ENCODE measurements around the gene FGG.

Gene FGG

DNA sequence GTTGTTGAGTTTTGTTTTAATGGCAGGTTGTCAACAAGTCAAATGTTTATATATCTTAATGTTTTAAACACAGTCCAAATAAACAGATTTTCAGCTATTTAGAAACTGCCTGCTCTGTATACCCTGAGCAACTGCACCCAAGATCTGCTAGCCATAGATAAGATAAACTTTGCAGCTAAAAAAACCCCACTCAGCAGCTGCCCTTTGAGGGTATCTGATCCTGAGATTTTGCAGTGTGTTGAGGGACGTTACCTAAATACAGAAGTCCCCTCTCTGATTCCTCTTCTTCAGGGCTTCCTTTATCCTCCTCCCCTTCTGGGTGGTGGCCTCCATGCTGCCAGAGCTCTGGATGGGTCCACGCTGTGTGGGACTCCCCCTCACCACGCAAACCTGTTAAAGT lies 11.0 kb upstream of the FGG start:
- ATAC-seq (replicated peaks; ENCODE audit: extremely low read depth, poor library complexity, severe bottlenecking) = no peak
- Mint-ChIP-seq H3K27ac (ENCODE audit: low read depth) (no peak overlapping the region), H3K36me3 (ENCODE audit: insufficient read depth) (no peaks in the 10 kb centered on the region)

DNA sequence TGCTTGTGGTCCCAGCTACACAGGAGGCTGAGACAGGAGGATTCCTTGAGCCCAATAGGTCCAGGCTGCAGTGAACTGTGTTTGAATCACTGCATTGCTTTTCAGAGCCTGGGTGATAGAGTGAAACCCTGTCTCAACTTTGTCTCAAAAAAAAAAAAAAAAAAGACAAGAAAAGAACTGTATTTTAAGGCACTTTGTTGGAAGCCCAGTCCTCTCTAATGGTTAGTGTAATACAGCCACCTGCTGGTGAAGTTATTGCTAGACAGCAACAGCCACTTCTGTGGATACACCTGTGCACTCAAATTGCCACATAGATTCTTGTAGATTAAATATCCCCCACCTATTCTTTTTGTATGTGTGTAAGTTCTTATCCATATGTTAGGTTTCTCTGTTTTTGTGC lies 10.1 kb upstream of the FGG start:
- ATAC-seq (replicated peaks; ENCODE audit: extremely low read depth, poor library complexity, severe bottlenecking) (no peak), DNase-seq (ENCODE audit: low spot score in 2 of 2) (no peak)
- H3K4me3 Mint-ChIP-seq = no peak overlapping the region
- no peak overlapping the region for H3K27ac Mint-ChIP-seq (ENCODE audit: low read depth)
- no peaks in the 10 kb centered on the region for H3K9me3 Mint-ChIP-seq
- H3K36me3 Mint-ChIP-seq (ENCODE audit: insufficient read depth) = no peaks in the 10 kb centered on the region
- H3K27me3 Mint-ChIP-seq = peaks cover 12% of the 10 kb centered on the region
- H3K4me1 Mint-ChIP-seq = no peaks in the 10 kb centered on the region

More for the DNA sequence above, 11.0 kb upstream of the FGG start:
- no peak for DNase-seq (ENCODE audit: low spot score in 2 of 2)
- no peaks in the 10 kb centered on the region for H3K4me1 Mint-ChIP-seq
- no peak overlapping the region for H3K4me3 Mint-ChIP-seq
- H3K9me3 Mint-ChIP-seq = no peaks in the 10 kb centered on the region
- peaks cover 12% of the 10 kb centered on the region for H3K27me3 Mint-ChIP-seq

DNA sequence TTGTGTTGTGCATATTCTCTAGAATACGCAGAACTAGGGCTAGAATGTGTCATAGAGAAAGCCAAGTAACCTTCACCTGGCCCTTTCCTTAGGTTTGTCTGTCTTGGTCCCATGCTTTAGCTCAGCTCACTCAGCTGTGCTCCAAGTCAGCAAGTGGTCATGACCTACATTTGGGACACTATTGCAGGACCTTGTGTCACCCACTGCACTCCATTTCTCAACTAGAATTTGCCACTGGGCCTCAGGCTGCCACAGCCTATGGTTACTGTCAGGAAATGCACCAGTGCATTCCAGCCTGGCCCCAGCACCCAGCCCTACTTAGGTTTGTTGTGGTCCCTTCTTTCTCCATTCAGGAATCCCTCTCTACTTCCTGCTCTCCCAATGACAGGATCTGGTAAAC lies 7.7 kb upstream of the FGG start:
- no peaks in the 10 kb centered on the region for H3K36me3 Mint-ChIP-seq (ENCODE audit: insufficient read depth)
- DNase-seq (ENCODE audit: low spot score in 2 of 2) (no peak), ATAC-seq (replicated peaks; ENCODE audit: extremely low read depth, poor library complexity, severe bottlenecking) (no peak)

GRCh38 chr4:154618708-154619315 lies 6.4 kb upstream of the FGG start:
- H3K4me3 Mint-ChIP-seq = no peak overlapping the region
- H3K27me3 Mint-ChIP-seq = no peaks in the 10 kb centered on the region
- H3K27ac Mint-ChIP-seq (ENCODE audit: low read depth) = no peak overlapping the region
- H3K36me3 Mint-ChIP-seq (ENCODE audit: insufficient read depth) = no peaks in the 10 kb centered on the region
- no peaks in the 10 kb centered on the region for H3K9me3 Mint-ChIP-seq
- H3K4me1 Mint-ChIP-seq = no peaks in the 10 kb centered on the region
- DNase-seq (ENCODE audit: low spot score in 2 of 2) = no peak
- ATAC-seq (replicated peaks; ENCODE audit: extremely low read depth, poor library complexity, severe bottlenecking) = peak; percentile 32

More for the DNA sequence above, 7.7 kb upstream of the FGG start:
- Mint-ChIP-seq H3K27ac (ENCODE audit: low read depth) (no peak overlapping the region), H3K9me3 (no peaks in the 10 kb centered on the region), H3K27me3 (no peaks in the 10 kb centered on the region), H3K4me3 (no peak overlapping the region), H3K4me1 (no peaks in the 10 kb centered on the region)

DNA sequence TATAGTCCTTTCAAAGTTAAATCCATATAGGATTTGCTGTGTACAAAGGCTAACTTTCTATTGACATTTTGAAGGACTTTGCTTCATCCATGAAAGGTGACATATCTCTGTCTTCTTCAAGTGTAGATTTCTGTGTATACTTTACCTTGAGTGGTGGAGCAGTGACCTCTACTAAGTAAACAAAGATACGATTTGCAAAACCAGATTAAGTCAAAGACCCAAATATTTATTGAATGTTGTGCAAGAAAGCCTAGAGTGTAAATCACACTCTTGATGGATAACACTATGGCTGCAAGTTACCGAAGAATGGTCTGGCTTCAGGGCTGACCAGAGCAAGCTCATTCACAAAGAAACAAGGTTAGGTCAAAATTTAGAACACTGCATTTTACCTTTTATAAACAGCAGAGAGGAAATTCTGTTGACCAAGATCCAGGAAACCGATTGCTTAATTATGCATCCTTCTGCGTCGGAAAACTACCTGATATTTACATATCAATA lies 5.4 kb upstream of the FGG start:
- Mint-ChIP-seq H3K36me3 (ENCODE audit: insufficient read depth) (no peaks in the 10 kb centered on the region), H3K27ac (ENCODE audit: low read depth) (no peak overlapping the region), H3K4me3 (no peak overlapping the region), H3K9me3 (no peaks in the 10 kb centered on the region), H3K27me3 (peaks cover under 1% of the 10 kb centered on the region), H3K4me1 (no peaks in the 10 kb centered on the region)
- DNase-seq (ENCODE audit: low spot score in 2 of 2) (no peak), ATAC-seq (replicated peaks; ENCODE audit: extremely low read depth, poor library complexity, severe bottlenecking) (no peak)

GRCh38 chr4:154616731-154617130 lies 4.3 kb upstream of the FGG start:
- H3K27ac Mint-ChIP-seq (ENCODE audit: low read depth) = no peak overlapping the region
- peaks cover 11% of the 10 kb centered on the region for H3K27me3 Mint-ChIP-seq
- no peak for ATAC-seq (replicated peaks; ENCODE audit: extremely low read depth, poor library complexity, severe bottlenecking)
- H3K9me3 Mint-ChIP-seq = no peaks in the 10 kb centered on the region
- H3K4me1 Mint-ChIP-seq = no peaks in the 10 kb centered on the region
- H3K36me3 Mint-ChIP-seq (ENCODE audit: insufficient read depth) = no peaks in the 10 kb centered on the region
- no peak overlapping the region for H3K4me3 Mint-ChIP-seq
- no peak for DNase-seq (ENCODE audit: low spot score in 2 of 2)

GRCh38 chr4:154616287-154616686 lies 3.8 kb upstream of the FGG start:
- Mint-ChIP-seq H3K27me3 (peaks cover 16% of the 10 kb centered on the region), H3K4me3 (no peak overlapping the region), H3K4me1 (no peaks in the 10 kb centered on the region), H3K9me3 (no peaks in the 10 kb centered on the region), H3K27ac (ENCODE audit: low read depth) (no peak overlapping the region), H3K36me3 (ENCODE audit: insufficient read depth) (no peaks in the 10 kb centered on the region)
- DNase-seq (ENCODE audit: low spot score in 2 of 2) (no peak), ATAC-seq (replicated peaks; ENCODE audit: extremely low read depth, poor library complexity, severe bottlenecking) (no peak)

DNA sequence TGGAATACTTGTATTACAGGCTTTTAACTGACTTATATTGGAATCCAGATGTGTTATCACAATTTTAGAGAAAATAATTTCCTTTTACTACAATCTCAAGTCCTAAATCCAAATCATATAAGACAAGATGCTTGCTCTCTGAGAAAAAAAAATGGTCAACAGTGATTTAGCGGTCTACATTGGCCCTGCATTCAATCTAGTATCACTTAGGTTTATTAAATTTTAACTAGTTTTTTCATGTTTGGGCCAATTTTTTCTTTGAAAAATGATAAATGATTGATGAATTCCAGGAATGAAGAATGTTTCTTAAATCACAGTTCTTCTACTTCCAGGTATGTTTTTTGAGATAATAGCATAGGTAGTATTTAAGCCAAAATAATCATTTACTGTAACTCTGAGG lies 2.8 kb upstream of the FGG start:
- Mint-ChIP-seq H3K36me3 (ENCODE audit: insufficient read depth) (no peaks in the 10 kb centered on the region), H3K4me1 (no peaks in the 10 kb centered on the region), H3K27me3 (peaks cover 19% of the 10 kb centered on the region), H3K27ac (ENCODE audit: low read depth) (no peak overlapping the region), H3K4me3 (no peak overlapping the region), H3K9me3 (no peaks in the 10 kb centered on the region)
- ATAC-seq (replicated peaks; ENCODE audit: extremely low read depth, poor library complexity, severe bottlenecking) (no peak), DNase-seq (ENCODE audit: low spot score in 2 of 2) (no peak)

GRCh38 chr4:154614306-154614705 lies 1.9 kb upstream of the FGG start:
- Mint-ChIP-seq H3K27ac (ENCODE audit: low read depth) (no peak overlapping the region), H3K36me3 (ENCODE audit: insufficient read depth) (no peaks in the 10 kb centered on the region), H3K4me1 (no peaks in the 10 kb centered on the region), H3K27me3 (peaks cover 22% of the 10 kb centered on the region), H3K9me3 (no peaks in the 10 kb centered on the region), H3K4me3 (no peak overlapping the region)
- DNase-seq (ENCODE audit: low spot score in 2 of 2) (no peak), ATAC-seq (replicated peaks; ENCODE audit: extremely low read depth, poor library complexity, severe bottlenecking) (no peak)

DNA sequence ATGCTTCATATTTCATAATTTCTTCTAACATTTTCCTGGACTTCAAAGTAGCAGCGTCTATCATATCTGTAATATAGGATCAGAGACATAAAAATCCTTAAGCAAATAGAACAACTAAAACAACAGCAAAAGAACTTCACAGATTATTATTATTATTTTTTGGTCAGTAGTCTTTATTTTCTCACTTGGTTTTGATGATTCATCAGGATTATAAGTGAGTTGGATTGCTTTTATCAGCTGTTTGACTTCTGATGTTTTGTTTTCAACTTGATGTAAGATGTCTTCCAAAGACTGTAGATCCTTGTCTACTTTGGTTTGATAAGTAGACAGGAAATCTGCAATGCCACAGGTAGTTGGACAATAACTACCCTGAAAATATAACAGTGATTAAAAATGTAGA lies 623 bp downstream of the FGG start:
- ATAC-seq (replicated peaks; ENCODE audit: extremely low read depth, poor library complexity, severe bottlenecking) = no peak
- Mint-ChIP-seq H3K4me3 (no peak overlapping the region), H3K4me1 (no peaks in the 10 kb centered on the region), H3K36me3 (ENCODE audit: insufficient read depth) (no peaks in the 10 kb centered on the region), H3K27ac (ENCODE audit: low read depth) (no peak overlapping the region), H3K27me3 (peaks cover 36% of the 10 kb centered on the region), H3K9me3 (no peaks in the 10 kb centered on the region)
- DNase-seq (ENCODE audit: low spot score in 2 of 2) = no peak

DNA sequence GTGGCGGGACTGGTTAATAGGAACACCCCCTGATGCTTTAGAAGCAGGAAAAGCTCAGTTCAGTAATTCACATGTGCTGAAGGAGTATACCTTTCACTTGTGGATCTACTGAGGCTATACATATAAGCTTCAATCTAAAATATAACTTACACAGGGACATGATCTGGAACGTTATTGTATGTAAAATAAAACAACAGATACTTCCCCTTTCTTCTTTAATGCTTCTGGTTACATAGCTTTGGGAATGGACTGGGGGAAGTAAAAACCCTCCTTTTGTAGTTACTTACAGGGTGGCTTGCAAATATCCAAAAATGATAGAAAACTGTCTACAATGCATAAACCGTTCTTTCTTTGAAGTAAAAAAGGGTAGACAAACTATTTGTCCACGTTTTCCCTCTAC lies 1.9 kb downstream of the FGG start:
- peaks cover 46% of the 10 kb centered on the region for H3K27me3 Mint-ChIP-seq
- DNase-seq (ENCODE audit: low spot score in 2 of 2) (no peak), ATAC-seq (replicated peaks; ENCODE audit: extremely low read depth, poor library complexity, severe bottlenecking) (no peak)
- no peak overlapping the region for H3K4me3 Mint-ChIP-seq
- H3K27ac Mint-ChIP-seq (ENCODE audit: low read depth) = no peak overlapping the region
- no peaks in the 10 kb centered on the region for H3K9me3 Mint-ChIP-seq
- no peaks in the 10 kb centered on the region for H3K36me3 Mint-ChIP-seq (ENCODE audit: insufficient read depth)
- no peaks in the 10 kb centered on the region for H3K4me1 Mint-ChIP-seq

- H3K36me3 Mint-ChIP-seq (ENCODE audit: insufficient read depth) = no peaks in the 10 kb centered on the region
These were observed 2.9 kb downstream of the FGG start for GRCh38 chr4:154609532-154609931.

GRCh38 chr4:154608361-154609252 lies 3.8 kb downstream of the FGG start:
- no peak overlapping the region for H3K4me3 Mint-ChIP-seq
- no peaks in the 10 kb centered on the region for H3K9me3 Mint-ChIP-seq
- H3K36me3 Mint-ChIP-seq (ENCODE audit: insufficient read depth) = no peaks in the 10 kb centered on the region
- no peak for ATAC-seq (replicated peaks; ENCODE audit: extremely low read depth, poor library complexity, severe bottlenecking)
- no peak for DNase-seq (ENCODE audit: low spot score in 2 of 2)
- H3K4me1 Mint-ChIP-seq = no peaks in the 10 kb centered on the region
- no peak overlapping the region for H3K27ac Mint-ChIP-seq (ENCODE audit: low read depth)
- peaks cover 58% of the 10 kb centered on the region for H3K27me3 Mint-ChIP-seq

More at GRCh38 chr4:154609532-154609931, 2.9 kb downstream of the FGG start:
- DNase-seq (ENCODE audit: low spot score in 2 of 2) (no peak), ATAC-seq (replicated peaks; ENCODE audit: extremely low read depth, poor library complexity, severe bottlenecking) (no peak)
- peaks cover 54% of the 10 kb centered on the region for H3K27me3 Mint-ChIP-seq
- no peak overlapping the region for H3K27ac Mint-ChIP-seq (ENCODE audit: low read depth)
- H3K9me3 Mint-ChIP-seq = no peaks in the 10 kb centered on the region
- no peaks in the 10 kb centered on the region for H3K4me1 Mint-ChIP-seq
- H3K4me3 Mint-ChIP-seq = no peak overlapping the region
